ENCODE results near the gene SULT1A1. TPM values are rescaled to one million over a fixed set of nuclear protein-coding genes. Genes with fewer than 3 reads are reported as not detected.
"Not testable (repeated sequence)": the region's sequence is repeated elsewhere in the genome, so short reads cannot be mapped to it uniquely, and the experiment has no call there.

The SULT1A1 gene
- total and polyA plus RNA-seq, 4 donors: 25.3 to 143 (median 102) TPM

- no peak overlapping the region for H3K4me3 ChIP-seq (ENCODE audit: low read depth in 1 of 3, low read length in 3 of 3)
- no peaks in the 10 kb centered on the region for H3K9me3 ChIP-seq (ENCODE audit: control insufficient read depth in 4 of 4, low read length in 3 of 4)
- H3K27me3 ChIP-seq (ENCODE audit: control insufficient read depth in 4 of 4, insufficient read depth in 4 of 4, low read length in 3 of 4): no peaks in the 10 kb centered on the region
- no peak for DNase-seq (ENCODE audit: low spot score)
- no peak overlapping the region for H3K9ac ChIP-seq (ENCODE audit: low read depth in 1 of 2, low read length in 2 of 2)
- H3K4me1 ChIP-seq (ENCODE audit: control insufficient read depth in 4 of 4, insufficient read depth in 4 of 4, low read length in 3 of 4): peaks cover 0 to 5% (median under 1%) of the 10 kb centered on the region in 4 donors
- TF ChIP-seq RXRA (IDR thresholded peaks at IDR 0.05) (peak in 1 of 2 donors; percentile 45), HNF4A (conservative IDR thresholded peaks at IDR 0.05) (no peak)
- 82% methylated on average over 7 of the region's 7 CpGs for WGBS
- no peaks in the 10 kb centered on the region for H3K36me3 ChIP-seq (ENCODE audit: control insufficient read depth in 4 of 4, insufficient read depth in 3 of 4, low read depth in 1 of 4, low read length in 3 of 4)
- H3K27ac ChIP-seq (ENCODE audit: low read depth in 1 of 2, low read length in 2 of 2): no peak overlapping the region
Observed at GRCh38 chr16:28621481-28622155, 11.8 kb upstream of the SULT1A1 start.

GRCh38 chr16:28620316-28620715 is 10.5 kb upstream of the SULT1A1 start:
- H3K36me3 ChIP-seq (ENCODE audit: control insufficient read depth in 4 of 4, insufficient read depth in 3 of 4, low read depth in 1 of 4, low read length in 3 of 4); H3K4me3 ChIP-seq (ENCODE audit: low read depth in 1 of 3, low read length in 3 of 3); H3K4me1 ChIP-seq (ENCODE audit: control insufficient read depth in 4 of 4, insufficient read depth in 4 of 4, low read length in 3 of 4); H3K27ac ChIP-seq (ENCODE audit: low read depth in 1 of 2, low read length in 2 of 2); H3K27me3 ChIP-seq (ENCODE audit: control insufficient read depth in 4 of 4, insufficient read depth in 4 of 4, low read length in 3 of 4); H3K9ac ChIP-seq (ENCODE audit: low read depth in 1 of 2, low read length in 2 of 2); DNase-seq (ENCODE audit: low spot score); H3K9me3 ChIP-seq (ENCODE audit: control insufficient read depth in 4 of 4, low read length in 3 of 4): not testable (repeated sequence)
- 93% methylated on average over 1 of the region's 1 CpG for WGBS

GRCh38 chr16:28617874-28618273 is 8.0 kb upstream of the SULT1A1 start:
- no peak for DNase-seq (ENCODE audit: low spot score)
- Histone ChIP-seq H3K4me1 (ENCODE audit: control insufficient read depth in 4 of 4, insufficient read depth in 4 of 4, low read length in 3 of 4) (no peaks in the 10 kb centered on the region), H3K27me3 (ENCODE audit: control insufficient read depth in 4 of 4, insufficient read depth in 4 of 4, low read length in 3 of 4) (no peaks in the 10 kb centered on the region), H3K9me3 (ENCODE audit: control insufficient read depth in 4 of 4, low read length in 3 of 4) (no peaks in the 10 kb centered on the region), H3K27ac (ENCODE audit: low read depth in 1 of 2, low read length in 2 of 2) (no peak overlapping the region), H3K36me3 (ENCODE audit: control insufficient read depth in 4 of 4, insufficient read depth in 3 of 4, low read depth in 1 of 4, low read length in 3 of 4) (no peaks in the 10 kb centered on the region), H3K9ac (ENCODE audit: low read depth in 1 of 2, low read length in 2 of 2) (no peak overlapping the region), H3K4me3 (ENCODE audit: low read depth in 1 of 3, low read length in 3 of 3) (no peak overlapping the region)
- 71% methylated on average over 4 of the region's 4 CpGs for WGBS
- TF ChIP-seq HNF4A (conservative IDR thresholded peaks at IDR 0.05) (no peak), EGR1 (IDR thresholded peaks at IDR 0.05; ENCODE audit: low read depth in 2 of 2) (no peak), RAD21 (IDR thresholded peaks at IDR 0.05) (no peak), MAX (IDR thresholded peaks at IDR 0.05) (no peak), GABPA (IDR thresholded peaks at IDR 0.05 in 1 of 2, conservative IDR thresholded peaks at IDR 0.05 in 1 of 2) (no peak), RXRA (IDR thresholded peaks at IDR 0.05) (no peak), YY1 (IDR thresholded peaks at IDR 0.05) (no peak), FOXA1 (IDR thresholded peaks at IDR 0.05) (no peak)

DNA sequence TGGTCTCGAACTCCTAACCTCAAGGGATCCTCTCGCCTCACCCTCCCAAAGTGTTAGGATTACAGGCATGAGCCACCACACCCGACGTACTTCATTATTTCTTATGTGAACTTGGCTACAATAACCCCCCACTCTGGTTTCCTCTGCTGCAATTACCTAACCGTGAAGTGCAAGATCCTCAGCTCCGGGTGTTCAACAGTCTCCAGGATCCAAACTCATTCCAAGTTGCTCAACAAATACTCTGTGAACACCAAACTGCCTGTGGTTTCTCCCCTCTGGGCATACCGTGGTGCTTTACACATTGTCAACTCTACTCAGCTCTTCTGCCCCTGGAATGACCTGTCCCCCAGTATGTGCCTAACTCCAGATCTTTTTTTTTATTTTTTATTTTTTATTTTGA is 6.8 kb upstream of the SULT1A1 start:
- TF ChIP-seq YY1 (IDR thresholded peaks at IDR 0.05) (no peak), JUND (IDR thresholded peaks at IDR 0.05) (no peak), FOXA2 (IDR thresholded peaks at IDR 0.05) (no peak), GABPA (IDR thresholded peaks at IDR 0.05 in 1 of 2, conservative IDR thresholded peaks at IDR 0.05 in 1 of 2) (no peak), RAD21 (IDR thresholded peaks at IDR 0.05) (no peak), HNF4A (conservative IDR thresholded peaks at IDR 0.05) (no peak)
- no peak overlapping the region for H3K4me3 ChIP-seq (ENCODE audit: low read depth in 1 of 3, low read length in 3 of 3)
- no peaks in the 10 kb centered on the region for H3K4me1 ChIP-seq (ENCODE audit: control insufficient read depth in 4 of 4, insufficient read depth in 4 of 4, low read length in 3 of 4)
- H3K9ac ChIP-seq (ENCODE audit: low read depth in 1 of 2, low read length in 2 of 2): no peak overlapping the region
- no peaks in the 10 kb centered on the region for H3K36me3 ChIP-seq (ENCODE audit: control insufficient read depth in 4 of 4, insufficient read depth in 3 of 4, low read depth in 1 of 4, low read length in 3 of 4)
- WGBS: 79% methylated on average over 7 of the region's 7 CpGs
- H3K9me3 ChIP-seq (ENCODE audit: control insufficient read depth in 4 of 4, low read length in 3 of 4): no peaks in the 10 kb centered on the region
- DNase-seq (ENCODE audit: low spot score): no peak
- no peaks in the 10 kb centered on the region for H3K27me3 ChIP-seq (ENCODE audit: control insufficient read depth in 4 of 4, insufficient read depth in 4 of 4, low read length in 3 of 4)
- no peak overlapping the region for H3K27ac ChIP-seq (ENCODE audit: low read depth in 1 of 2, low read length in 2 of 2)

DNA sequence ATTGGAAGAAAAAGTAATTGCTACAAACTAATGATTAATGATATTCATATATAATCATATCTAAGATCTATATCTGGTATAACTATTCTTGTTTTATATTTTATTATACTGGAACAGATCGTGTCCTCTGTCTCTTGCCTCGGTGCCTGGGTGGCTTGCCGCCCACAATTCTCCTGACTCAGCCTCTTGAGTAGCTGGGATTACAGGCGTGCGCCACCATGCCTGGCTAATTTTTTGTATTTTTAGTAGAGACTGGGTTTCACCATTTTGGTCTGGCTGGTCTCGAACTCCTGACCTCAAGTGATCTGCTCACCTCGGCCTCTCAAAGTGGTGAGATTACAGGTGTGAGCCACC is 6.4 kb upstream of the SULT1A1 start:
- WGBS: 75% methylated on average over 7 of the region's 7 CpGs

More for the DNA sequence above, 6.4 kb upstream of the SULT1A1 start:
- not testable (repeated sequence) for H3K9me3 ChIP-seq (ENCODE audit: control insufficient read depth in 4 of 4, low read length in 3 of 4); H3K27me3 ChIP-seq (ENCODE audit: control insufficient read depth in 4 of 4, insufficient read depth in 4 of 4, low read length in 3 of 4); H3K4me3 ChIP-seq (ENCODE audit: low read depth in 1 of 3, low read length in 3 of 3); H3K27ac ChIP-seq (ENCODE audit: low read depth in 1 of 2, low read length in 2 of 2); H3K36me3 ChIP-seq (ENCODE audit: control insufficient read depth in 4 of 4, insufficient read depth in 3 of 4, low read depth in 1 of 4, low read length in 3 of 4); H3K4me1 ChIP-seq (ENCODE audit: control insufficient read depth in 4 of 4, insufficient read depth in 4 of 4, low read length in 3 of 4); H3K9ac ChIP-seq (ENCODE audit: low read depth in 1 of 2, low read length in 2 of 2); DNase-seq (ENCODE audit: low spot score)
